NCI-H1105 (cell line): ENCODE results near the gene C8G.

ENCODE experiments used
- DNase-seq: peaks from one replicate; lab custom pipeline; 2025; lab: John Stamatoyannopoulos, UW

Gene C8G

GRCh38 chr9:136983167-136983566 lies 38.1 kb downstream of the C8G start:
- DNase-seq, result no peak

GRCh38 chr9:136983656-136984314 lies 38.7 kb downstream of the C8G start:
- DNase-seq, result no peak

- DNase-seq, result no peak
Observed at GRCh38 chr9:136984464-136985026, 39.5 kb downstream of the C8G start.

GRCh38 chr9:136985027-136985602 lies 40.1 kb downstream of the C8G start:
- DNase-seq, result no peak

GRCh38 chr9:136985853-136986252 lies 40.8 kb downstream of the C8G start:
- no peak for DNase-seq

- DNase-seq, result no peak
Observed at GRCh38 chr9:136988872-136989271, 43.8 kb downstream of the C8G start.

- no peak for DNase-seq
Observed at GRCh38 chr9:136990242-136990911, 45.3 kb downstream of the C8G start.

GRCh38 chr9:136991993-136992818 lies 47.2 kb downstream of the C8G start, which contains the start of gene PAXX:
TSS of gene PAXX (plus strand) at chr9:136992422. CDS start at chr9:136992444, 22 bp downstream.
- peak; percentile 72 for DNase-seq

GRCh38 chr9:136992819-136993369 lies 47.9 kb downstream of the C8G start:
- DNase-seq, result no peak

- DNase-seq, result no peak
Observed at GRCh38 chr9:136994180-136994887, 49.3 kb downstream of the C8G start.

- DNase-seq, result no peak
Observed at GRCh38 chr9:136994888-136995230, 49.8 kb downstream of the C8G start.

- DNase-seq, result no peak
Observed at GRCh38 chr9:136995362-136995761, 50.3 kb downstream of the C8G start.

GRCh38 chr9:136995772-136996311 lies 50.8 kb downstream of the C8G start:
- no peak for DNase-seq
